A549 (cell line): Measurements from ENCODE around the gene PAFAH1B2. TPM values are rescaled to one million over a fixed set of nuclear protein-coding genes. Genes with fewer than 3 reads are reported as not detected.

Experiments used
- ATAC-seq, 2 experiments: fragments of 200-7000 bp in 1 of 2; fragments of >200 bp in 1 of 2; cut with Nextera tagmentation in 1 of 2; cut with Tn5 transposase in 1 of 2; 3 replicates each; pipeline versions ENCODE4 v1.8.0 to v1.9.1; 2018 to 2020; ENCODE audit warnings: mild to moderate bottlenecking in 1 of 2, moderate library complexity in 1 of 2
- CTCF ChIA-PET: fragments of 300-600 bp; sonication (Branson Sonifier 250); formaldehyde crosslinking; extraction: SDS; loops from one replicate; lab custom pipeline; 2021; ENCODE audit warnings: antibody characterized with exemption, inconsistent platforms; lab: Yijun Ruan, JAX
- POLR2A ChIA-PET: fragments of 350-600 bp; formaldehyde crosslinking; extraction: SDS; loops from one replicate; lab custom pipeline; 2021; ENCODE audit warnings: antibody characterized with exemption, inconsistent platforms; lab: Yijun Ruan, JAX
- DNase-seq, 2 experiments: peaks; one replicate each; pipeline versions ENCODE4 v3.0.0 to v3.0.0-alpha.2; 2011 to 2016; ENCODE audit warnings: low read depth in 1 of 2, low spot score in 1 of 2
- FAIRE-seq: peaks from 2 replicates; lab custom pipeline; 2011; peaks lifted over from hg19 to GRCh38; lab: Jason Lieb, UNC
- H3K27ac ChIP-seq, 2 experiments: fragments of >200 bp; sonication (Bioruptor Twin); formaldehyde crosslinking; 3 replicates each; pipeline ENCODE4 v1.5.1; 2016 to 2017
- H3K4me1 ChIP-seq: fragments of >200 bp; sonication (Bioruptor Twin); formaldehyde crosslinking; 3 replicates; pipeline ENCODE4 v1.6.1; 2016
- H3K4me2 ChIP-seq: fragments of >200 bp; sonication (Bioruptor Twin); formaldehyde crosslinking; 3 replicates; pipeline ENCODE4 v1.6.1; 2016
- H3K4me3 ChIP-seq: fragments of >200 bp; sonication (Bioruptor Twin); formaldehyde crosslinking; 3 replicates; pipeline ENCODE4 v1.5.1; 2016
- H3K9me3 ChIP-seq: fragments of >200 bp; sonication (Bioruptor Twin); formaldehyde crosslinking; 3 replicates; pipeline ENCODE4 v1.6.1; 2016
- BHLHE40 ChIP-seq: IDR thresholded peaks from 2 replicates; pipeline ENCODE4 v1.6.1; 2012; ENCODE audit warnings: low read depth, low read length, inconsistent platforms
- ESRRA ChIP-seq: fragments of 150-350 bp; IDR thresholded peaks from 2 replicates; pipeline ENCODE4 v1.6.1; 2014; ENCODE audit warnings: mild to moderate bottlenecking, low read length, borderline replicate concordance
- FOSB ChIP-seq: fragments of 250-450 bp; sonication (Bioruptor Pico); IDR thresholded peaks from 2 replicates; pipeline ENCODE4 v1.5.0; 2020; ENCODE audit warnings: mild to moderate bottlenecking, moderate library complexity
- GATA3 ChIP-seq: IDR thresholded peaks from 2 replicates; pipeline ENCODE4 v1.6.1; 2012; ENCODE audit warnings: borderline replicate concordance
- HEYL ChIP-seq: fragments of 250-450 bp; sonication (Bioruptor Pico); IDR thresholded peaks from 2 replicates; pipeline ENCODE4 v1.8.0; 2021; ENCODE audit warnings: mild to moderate bottlenecking, moderate library complexity
- HOXA7 ChIP-seq: fragments of 250-450 bp; sonication (Bioruptor Pico); IDR thresholded peaks from 2 replicates; pipeline ENCODE4 v1.5.0; 2020; ENCODE audit warnings: mild to moderate bottlenecking, moderate library complexity
- HOXB13 ChIP-seq: fragments of 250-450 bp; sonication (Bioruptor Pico); IDR thresholded peaks from 2 replicates; pipeline ENCODE4 v1.5.0; 2020; ENCODE audit warnings: low read depth, mild to moderate bottlenecking, moderate library complexity
- HOXB5 ChIP-seq: fragments of 250-450 bp; sonication (Bioruptor Pico); IDR thresholded peaks from 2 replicates; pipeline ENCODE4 v1.5.0; 2020; ENCODE audit warnings: mild to moderate bottlenecking, moderate library complexity
- JUN ChIP-seq, 2 experiments: fragments of >200 bp; sonication (Bioruptor Twin); formaldehyde crosslinking; IDR thresholded peaks; 2 replicates in 1 of 2; 3 replicates in 1 of 2; pipeline ENCODE4 v1.6.1; 2016 to 2017
- KDM5A ChIP-seq: fragments of 200-600 bp; sonication (generic); IDR thresholded peaks from 2 replicates; pipeline ENCODE4 v1.6.1; 2016; ENCODE audit warnings: antibody characterized with exemption, mild to moderate bottlenecking
- NPAS2 ChIP-seq: fragments of 250-450 bp; sonication (Bioruptor Pico); IDR thresholded peaks from 2 replicates; pipeline ENCODE4 v1.8.0; 2022; ENCODE audit warnings: mild to moderate bottlenecking, moderate library complexity, borderline replicate concordance
- NR3C1 ChIP-seq: fragments of >200 bp; sonication (Bioruptor Twin); formaldehyde crosslinking; IDR thresholded peaks from 3 replicates; pipeline ENCODE4 v1.6.1; 2017
- PHF8 ChIP-seq: fragments of 200-600 bp; sonication (generic); IDR thresholded peaks from 2 replicates; pipeline ENCODE4 v1.6.1; 2016; ENCODE audit warnings: low read depth, mild to moderate bottlenecking, antibody characterized with exemption, moderate library complexity, borderline replicate concordance
- POLR2A ChIP-seq: IDR thresholded peaks from 2 replicates; pipeline ENCODE4 v1.6.1; 2012; ENCODE audit warnings: mild to moderate bottlenecking, low read length
- RCOR1 ChIP-seq: fragments of 150-350 bp; IDR thresholded peaks from 2 replicates; pipeline ENCODE4 v1.6.1; 2014; ENCODE audit warnings: antibody characterized with exemption, low read length, low read depth
- RNF2 ChIP-seq: fragments of 200-600 bp; sonication (generic); IDR thresholded peaks from 2 replicates; pipeline ENCODE4 v1.6.1; 2016; ENCODE audit warnings: low read depth, mild to moderate bottlenecking, antibody characterized with exemption, moderate library complexity, borderline replicate concordance
- SMC3 ChIP-seq: fragments of >200 bp; sonication (Bioruptor Twin); formaldehyde crosslinking; IDR thresholded peaks from 3 replicates; pipeline ENCODE4 v1.6.1; 2018; ENCODE audit warnings: inconsistent platforms
- TP53 ChIP-seq: fragments of 250-450 bp; sonication (Bioruptor Pico); IDR thresholded peaks from 2 replicates; pipeline ENCODE4 v1.5.0; 2021; ENCODE audit warnings: mild to moderate bottlenecking, moderate library complexity
- ZSCAN20 ChIP-seq: fragments of 250-450 bp; sonication (Bioruptor Pico); IDR thresholded peaks from 2 replicates; pipeline ENCODE4 v1.8.0; 2022; ENCODE audit warnings: mild to moderate bottlenecking, moderate library complexity
- WGBS: methylation state at CpG from one replicate; pipeline ENCODE4 v1.1.6; 2017; ENCODE audit errors: missing lambda C conversion rate; 5-methylcytosine and 5-hydroxymethylcytosine counted together
- polyA plus RNA-seq, 4 experiments: library from polyadenylated mRNA; depleted of rRNA in 3 of 4; stranded (reverse); fragments of >200 nt; fragmentation: RNase III in 1 of 4; extraction: RNeasy Plus Mini Kit Qiagen cat#74134 plus additional on column Dnase treatment in 1 of 4; gene quantifications; 2 replicates in 3 of 4; 3 replicates in 1 of 4; pipeline ENCODE4 v1.2.3, GENCODE V29; 2011 to 2017
- TF ChIP-seq, protein P1 (sequence below): fragments of 200-600 bp; sonication (generic); IDR thresholded peaks from 2 replicates; pipeline ENCODE4 v1.6.1; 2016; ENCODE audit warnings: antibody characterized with exemption, mild to moderate bottlenecking, moderate library complexity
- TF ChIP-seq, protein P2 (sequence below): IDR thresholded peaks from 2 replicates; pipeline ENCODE4 v1.6.1; 2012
- TF ChIP-seq, protein P3 (sequence below): fragments of 450-650 bp; IDR thresholded peaks from 2 replicates; pipeline ENCODE4 v1.6.1; 2014; ENCODE audit warnings: antibody characterized with exemption

The PAFAH1B2 gene
- polyA plus RNA-seq, 2 of the 4 experiments (the other 2 are of a cell fraction): 32.9 to 55.3 TPM

DNA sequence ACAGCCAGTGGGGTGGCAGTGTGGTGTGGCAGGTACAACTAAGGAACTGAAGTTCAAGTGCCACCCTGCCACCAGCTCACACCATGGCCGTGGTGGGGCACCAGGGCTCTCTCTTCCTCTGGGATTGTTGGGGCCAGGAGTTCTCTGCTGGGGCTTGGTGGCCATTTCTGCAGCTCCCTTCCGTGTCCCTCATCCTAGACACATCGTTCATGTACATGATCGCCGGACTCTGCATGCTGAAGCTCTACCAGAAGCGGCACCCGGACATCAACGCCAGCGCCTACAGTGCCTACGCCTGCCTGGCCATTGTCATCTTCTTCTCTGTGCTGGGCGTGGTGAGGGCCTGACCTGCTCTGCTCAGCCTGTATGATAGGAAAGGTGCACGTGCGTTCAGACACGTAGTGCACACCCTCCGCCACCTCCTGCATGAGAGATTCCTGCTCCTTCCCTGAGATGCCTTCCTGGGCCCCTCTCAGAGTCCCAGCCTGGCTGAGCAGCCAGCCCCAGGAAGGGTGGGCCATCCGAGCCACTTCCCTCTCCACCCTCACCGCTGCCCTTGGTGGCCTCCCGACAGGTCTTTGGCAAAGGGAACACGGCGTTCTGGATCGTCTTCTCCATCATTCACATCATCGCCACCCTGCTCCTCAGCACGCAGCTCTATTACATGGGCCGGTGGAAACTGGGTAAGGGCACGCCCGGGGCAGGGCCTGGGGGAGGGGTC, 47.8 kb downstream of the PAFAH1B2 start:
- WGBS: 95% methylated on average over 19 of the region's 26 CpGs
- TF ChIP-seq PHF8: no peak
- no peak for TF ChIP-seq HEYL
- no peak for TF ChIP-seq FOSB
- TF ChIP-seq POLR2A: no peak
- TF ChIP-seq, all 56 proteins: peak for 0
- no peak for DNase-seq
- no peak overlapping the region for H3K4me2 ChIP-seq
- H3K9me3 ChIP-seq: no peaks in the 10 kb centered on the region
- no peak overlapping the region for H3K4me3 ChIP-seq
- CTCF ChIA-PET: interaction anchor here (2.4 kb wide), 1 partner anchor 10 kb away, joined by 5 read pairs; no protein-coding TSS in a partner anchor
- no peak for ATAC-seq
- FAIRE-seq: no peak
- POLR2A ChIA-PET: no interaction called here
- H3K4me1 ChIP-seq: no peaks in the 10 kb centered on the region
- no peak overlapping the region for H3K27ac ChIP-seq

DNA sequence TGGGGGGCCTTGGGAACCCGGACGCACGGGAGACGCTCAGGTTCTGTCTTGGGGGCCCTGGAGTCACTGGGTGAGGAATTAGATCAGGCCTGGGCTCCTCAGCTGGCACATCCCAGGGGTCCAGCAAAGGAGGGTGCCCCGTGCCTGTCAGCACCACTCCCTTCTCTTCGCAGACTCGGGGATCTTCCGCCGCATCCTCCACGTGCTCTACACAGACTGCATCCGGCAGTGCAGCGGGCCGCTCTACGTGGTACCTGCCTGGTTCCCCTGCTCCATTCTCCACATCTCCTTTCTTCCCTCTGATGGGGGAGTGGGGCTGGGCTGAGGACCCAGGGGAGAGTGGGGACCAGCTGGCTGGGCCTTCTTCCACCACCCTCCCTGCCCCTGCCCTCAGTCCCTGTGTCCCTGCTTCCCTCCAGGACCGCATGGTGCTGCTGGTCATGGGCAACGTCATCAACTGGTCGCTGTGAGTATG, 48.4 kb downstream of the PAFAH1B2 start:
- TF ChIP-seq, protein P1, sequence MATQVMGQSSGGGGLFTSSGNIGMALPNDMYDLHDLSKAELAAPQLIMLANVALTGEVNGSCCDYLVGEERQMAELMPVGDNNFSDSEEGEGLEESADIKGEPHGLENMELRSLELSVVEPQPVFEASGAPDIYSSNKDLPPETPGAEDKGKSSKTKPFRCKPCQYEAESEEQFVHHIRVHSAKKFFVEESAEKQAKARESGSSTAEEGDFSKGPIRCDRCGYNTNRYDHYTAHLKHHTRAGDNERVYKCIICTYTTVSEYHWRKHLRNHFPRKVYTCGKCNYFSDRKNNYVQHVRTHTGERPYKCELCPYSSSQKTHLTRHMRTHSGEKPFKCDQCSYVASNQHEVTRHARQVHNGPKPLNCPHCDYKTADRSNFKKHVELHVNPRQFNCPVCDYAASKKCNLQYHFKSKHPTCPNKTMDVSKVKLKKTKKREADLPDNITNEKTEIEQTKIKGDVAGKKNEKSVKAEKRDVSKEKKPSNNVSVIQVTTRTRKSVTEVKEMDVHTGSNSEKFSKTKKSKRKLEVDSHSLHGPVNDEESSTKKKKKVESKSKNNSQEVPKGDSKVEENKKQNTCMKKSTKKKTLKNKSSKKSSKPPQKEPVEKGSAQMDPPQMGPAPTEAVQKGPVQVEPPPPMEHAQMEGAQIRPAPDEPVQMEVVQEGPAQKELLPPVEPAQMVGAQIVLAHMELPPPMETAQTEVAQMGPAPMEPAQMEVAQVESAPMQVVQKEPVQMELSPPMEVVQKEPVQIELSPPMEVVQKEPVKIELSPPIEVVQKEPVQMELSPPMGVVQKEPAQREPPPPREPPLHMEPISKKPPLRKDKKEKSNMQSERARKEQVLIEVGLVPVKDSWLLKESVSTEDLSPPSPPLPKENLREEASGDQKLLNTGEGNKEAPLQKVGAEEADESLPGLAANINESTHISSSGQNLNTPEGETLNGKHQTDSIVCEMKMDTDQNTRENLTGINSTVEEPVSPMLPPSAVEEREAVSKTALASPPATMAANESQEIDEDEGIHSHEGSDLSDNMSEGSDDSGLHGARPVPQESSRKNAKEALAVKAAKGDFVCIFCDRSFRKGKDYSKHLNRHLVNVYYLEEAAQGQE: no peak
- TF ChIP-seq TP53 (CRISPR knock-in tag) (no peak), RNF2 (no peak), NPAS2 (CRISPR knock-in tag) (no peak), SMC3 (no peak), NR3C1 (no peak), HOXB5 (CRISPR knock-in tag) (no peak), ZSCAN20 (no peak), PHF8 (no peak), RCOR1 (no peak), GATA3 (no peak), ESRRA (no peak)
- TF ChIP-seq, protein P2, sequence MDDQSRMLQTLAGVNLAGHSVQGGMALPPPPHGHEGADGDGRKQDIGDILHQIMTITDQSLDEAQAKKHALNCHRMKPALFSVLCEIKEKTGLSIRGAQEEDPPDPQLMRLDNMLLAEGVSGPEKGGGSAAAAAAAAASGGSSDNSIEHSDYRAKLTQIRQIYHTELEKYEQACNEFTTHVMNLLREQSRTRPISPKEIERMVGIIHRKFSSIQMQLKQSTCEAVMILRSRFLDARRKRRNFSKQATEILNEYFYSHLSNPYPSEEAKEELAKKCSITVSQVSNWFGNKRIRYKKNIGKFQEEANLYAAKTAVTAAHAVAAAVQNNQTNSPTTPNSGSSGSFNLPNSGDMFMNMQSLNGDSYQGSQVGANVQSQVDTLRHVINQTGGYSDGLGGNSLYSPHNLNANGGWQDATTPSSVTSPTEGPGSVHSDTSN: no peak
- 98% methylated on average over 10 of the region's 17 CpGs for WGBS
- CTCF ChIA-PET: interaction anchor here (2.4 kb wide), 1 partner anchor 11 kb away, joined by 5 read pairs; no protein-coding TSS in a partner anchor
- Histone ChIP-seq H3K4me2 (no peak overlapping the region), H3K4me1 (no peaks in the 10 kb centered on the region; the same call in 2 of the 3 replicates), H3K27ac (no peak overlapping the region), H3K4me3 (no peak overlapping the region), H3K9me3 (no peaks in the 10 kb centered on the region)
- POLR2A ChIA-PET: no interaction called here
- ATAC-seq (no peak), DNase-seq (no peak), FAIRE-seq (no peak)

DNA sequence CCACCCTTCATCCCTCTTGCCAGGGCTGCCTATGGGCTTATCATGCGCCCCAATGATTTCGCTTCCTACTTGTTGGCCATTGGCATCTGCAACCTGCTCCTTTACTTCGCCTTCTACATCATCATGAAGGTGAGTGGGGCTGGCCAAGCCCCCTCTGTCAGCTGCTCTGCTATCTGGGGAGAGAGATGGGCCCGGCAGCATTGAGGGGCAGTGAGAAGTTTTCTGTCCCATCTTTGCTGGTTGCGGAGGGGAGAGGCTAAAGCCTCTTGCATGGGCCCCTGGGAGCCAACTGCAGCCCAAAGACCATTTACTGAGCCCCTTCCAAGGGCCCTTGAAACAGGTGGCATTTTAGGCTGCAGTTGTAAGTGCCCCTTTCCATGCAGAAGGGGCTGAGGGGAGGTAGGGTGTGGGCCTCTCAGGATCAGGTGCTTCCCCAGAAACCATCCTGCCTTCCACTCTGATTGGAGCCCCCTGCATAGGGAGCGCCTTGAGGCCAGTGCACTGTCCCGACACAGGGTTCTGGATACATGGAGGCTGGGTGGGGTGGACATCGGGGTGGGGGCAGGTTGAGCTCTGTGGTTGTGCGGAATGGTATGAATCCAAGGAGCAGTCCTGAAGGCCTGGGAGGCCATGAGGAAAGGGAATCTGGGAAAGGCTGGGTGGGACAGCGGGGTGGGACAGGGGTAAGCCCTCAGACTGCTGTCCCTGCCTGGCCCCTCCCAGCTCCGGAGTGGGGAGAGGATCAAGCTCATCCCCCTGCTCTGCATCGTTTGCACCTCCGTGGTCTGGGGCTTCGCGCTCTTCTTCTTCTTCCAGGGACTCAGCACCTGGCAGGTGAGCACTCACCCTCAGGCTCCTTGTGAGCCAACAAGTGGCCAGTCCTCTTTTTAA, 49.3 kb downstream of the PAFAH1B2 start:
- no peak overlapping the region for H3K27ac ChIP-seq
- no peak overlapping the region for H3K4me2 ChIP-seq
- FAIRE-seq (no peak), ATAC-seq (no peak), DNase-seq (no peak)
- H3K9me3 ChIP-seq: no peaks in the 10 kb centered on the region
- CTCF ChIA-PET: interaction anchor here (0.6 to 2.2 kb wide), 4 partner anchors 8 to 33 kb away, joined by 3 to 9 read pairs (median 7); no protein-coding TSS in a partner anchor
- WGBS: 87% methylated on average over 11 of the region's 15 CpGs
- POLR2A ChIA-PET: no interaction called here
- H3K4me3 ChIP-seq: no peak overlapping the region
- H3K4me1 ChIP-seq: peaks cover 6% of the 10 kb centered on the region
- TF ChIP-seq, protein P3, sequence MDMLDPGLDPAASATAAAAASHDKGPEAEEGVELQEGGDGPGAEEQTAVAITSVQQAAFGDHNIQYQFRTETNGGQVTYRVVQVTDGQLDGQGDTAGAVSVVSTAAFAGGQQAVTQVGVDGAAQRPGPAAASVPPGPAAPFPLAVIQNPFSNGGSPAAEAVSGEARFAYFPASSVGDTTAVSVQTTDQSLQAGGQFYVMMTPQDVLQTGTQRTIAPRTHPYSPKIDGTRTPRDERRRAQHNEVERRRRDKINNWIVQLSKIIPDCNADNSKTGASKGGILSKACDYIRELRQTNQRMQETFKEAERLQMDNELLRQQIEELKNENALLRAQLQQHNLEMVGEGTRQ: no peak
- TF ChIP-seq HOXA7 (CRISPR knock-in tag) (no peak), HEYL (no peak), BHLHE40 (no peak), TP53 (CRISPR knock-in tag) (no peak), JUN (IDR thresholded peaks at IDR 0.05) (no peak), HOXB13 (no peak), KDM5A (no peak), NR3C1 (no peak), RCOR1 (no peak)
- TF ChIP-seq, protein P2: no peak
